Measurements from ENCODE around the gene DCBLD2. TPM values are rescaled to one million over a fixed set of nuclear protein-coding genes. Genes with fewer than 3 reads are reported as not detected.
A peak's percentile ranks its signal among the peaks of the same experiment; 100 is the strongest.

Gene DCBLD2
- total RNA-seq, 2 donors from 2014 or later = 33.8 to 37.4 TPM

GRCh38 chr3:98763819-98764418 lies 137.6 kb downstream of the DCBLD2 start:
- H3K4me1 ChIP-seq (ENCODE audit: control insufficient read depth in 1 of 2, low read depth in 2 of 2) = peaks cover 8 to 26% of the 10 kb centered on the region in 2 donors
- TF ChIP-seq CTCF (IDR thresholded peaks at IDR 0.05) = no peak
- no peaks in the 10 kb centered on the region for H3K36me3 ChIP-seq
- H3K9me3 ChIP-seq = no peaks in the 10 kb centered on the region
- no peaks in the 10 kb centered on the region for H3K27me3 ChIP-seq (replicated peaks; ENCODE audit: insufficient read depth)
- H3K27ac ChIP-seq = peak overlapping the region in 1 of 2 donors; percentile 44
- DNase-seq (ENCODE audit: low spot score) (no peak), ATAC-seq (ENCODE audit: insufficient number of reproducible peaks, low FRiP score, low read depth) (no peak)
- H3K4me3 ChIP-seq = peak overlapping the region; percentile 43

GRCh38 chr3:98763076-98763475 lies 138.4 kb downstream of the DCBLD2 start, which contains the start of gene ST3GAL6:
TSS of gene ST3GAL6 (plus strand) at chr3:98763340. CDS start at chr3:98768441, 5,101 bp downstream.
- no peaks in the 10 kb centered on the region for H3K27me3 ChIP-seq (replicated peaks; ENCODE audit: insufficient read depth)
- peak within 1 kb of the TSS; percentile 43 for H3K4me3 ChIP-seq
- no peaks in the 10 kb centered on the region for H3K36me3 ChIP-seq
- H3K9me3 ChIP-seq = no peaks in the 10 kb centered on the region
- H3K4me1 ChIP-seq (ENCODE audit: control insufficient read depth in 1 of 2, low read depth in 2 of 2) = peaks cover 8 to 26% of the 10 kb centered on the region in 2 donors
- DNase-seq (ENCODE audit: low spot score) = no peak
- H3K27ac ChIP-seq = peak within 1 kb of the TSS in 1 of 2 donors; percentile 44
- ATAC-seq (ENCODE audit: insufficient number of reproducible peaks, low FRiP score, low read depth) = no peak
- no peak for TF ChIP-seq CTCF (IDR thresholded peaks at IDR 0.05)

GRCh38 chr3:98761643-98762229 lies 139.8 kb downstream of the DCBLD2 start:
- no peaks in the 10 kb centered on the region for H3K36me3 ChIP-seq
- peaks cover 8 to 26% of the 10 kb centered on the region in 2 donors for H3K4me1 ChIP-seq (ENCODE audit: control insufficient read depth in 1 of 2, low read depth in 2 of 2)
- TF ChIP-seq CTCF (IDR thresholded peaks at IDR 0.05) = no peak
- DNase-seq (ENCODE audit: low spot score) = no peak
- H3K4me3 ChIP-seq = no peak overlapping the region
- no peak for ATAC-seq (ENCODE audit: insufficient number of reproducible peaks, low FRiP score, low read depth)
- H3K27ac ChIP-seq = no peak overlapping the region
- no peaks in the 10 kb centered on the region for H3K9me3 ChIP-seq
- H3K27me3 ChIP-seq (replicated peaks; ENCODE audit: insufficient read depth) = no peaks in the 10 kb centered on the region

DNA sequence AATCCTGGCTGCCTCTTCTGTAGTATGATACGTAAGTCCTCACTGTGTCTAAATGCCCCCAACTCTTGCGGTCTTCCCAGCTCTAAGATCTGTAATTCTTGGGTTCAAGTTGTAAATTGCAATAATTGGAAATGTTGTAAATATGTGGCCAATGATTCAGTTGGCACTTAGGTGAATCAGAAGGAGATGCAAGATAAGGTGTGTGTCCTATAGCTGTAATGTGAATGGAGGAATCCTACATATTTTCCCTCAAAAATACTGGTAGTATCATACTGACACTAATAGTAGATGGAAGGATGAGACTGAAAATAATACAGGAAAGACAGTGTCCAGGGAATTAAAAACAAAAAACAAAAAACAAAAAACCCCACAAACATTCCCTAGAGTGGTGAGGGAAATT lies 141.9 kb downstream of the DCBLD2 start:
- no peak overlapping the region for H3K27ac ChIP-seq
- no peaks in the 10 kb centered on the region for H3K27me3 ChIP-seq (replicated peaks; ENCODE audit: insufficient read depth)
- H3K4me1 ChIP-seq (ENCODE audit: control insufficient read depth in 1 of 2, low read depth in 2 of 2) = peaks cover 8 to 39% of the 10 kb centered on the region in 2 donors
- no peak for DNase-seq (ENCODE audit: low spot score)
- H3K9me3 ChIP-seq = no peaks in the 10 kb centered on the region
- H3K4me3 ChIP-seq = no peak overlapping the region
- H3K36me3 ChIP-seq = no peaks in the 10 kb centered on the region
- no peak for ATAC-seq (ENCODE audit: insufficient number of reproducible peaks, low FRiP score, low read depth)
- TF ChIP-seq CTCF (IDR thresholded peaks at IDR 0.05) = no peak

DNA sequence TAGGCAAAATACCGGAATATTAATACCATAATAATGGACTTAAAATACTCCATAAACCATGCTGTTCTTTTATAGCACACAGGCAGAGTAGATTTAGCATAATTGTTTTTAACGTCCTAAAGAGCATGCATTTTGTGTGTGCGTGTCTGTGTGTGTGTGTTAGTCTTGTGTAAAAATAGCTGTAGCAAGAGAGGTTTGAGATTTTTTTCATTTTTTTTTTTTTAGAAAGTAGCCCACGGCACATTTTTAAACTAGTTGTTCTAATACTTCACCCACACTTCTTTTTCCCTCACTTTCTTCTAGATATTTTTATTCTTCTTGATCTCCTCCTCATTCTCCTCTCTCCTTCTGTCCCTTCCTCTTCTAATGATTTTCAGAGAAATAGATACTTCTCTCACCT lies 145.9 kb downstream of the DCBLD2 start:
- Histone ChIP-seq H3K4me1 (ENCODE audit: control insufficient read depth in 1 of 2, low read depth in 2 of 2) (peaks cover 0 to 22% of the 10 kb centered on the region in 2 donors), H3K27ac (peak overlapping the region in 1 of 2 donors; percentile 39), H3K36me3 (no peaks in the 10 kb centered on the region), H3K4me3 (peak overlapping the region; percentile 9), H3K27me3 (replicated peaks; ENCODE audit: insufficient read depth) (no peaks in the 10 kb centered on the region), H3K9me3 (no peaks in the 10 kb centered on the region)
- no peak for TF ChIP-seq CTCF (IDR thresholded peaks at IDR 0.05)
- ATAC-seq (ENCODE audit: insufficient number of reproducible peaks, low FRiP score, low read depth) = no peak
- DNase-seq (ENCODE audit: low spot score) = no peak
